NAMALWA (cell line): ENCODE measurements around the gene ZNF408.

Experiments used
- DNase-seq: peaks from one replicate; pipeline ENCODE4 v3.0.0-alpha.2; 2015; ENCODE audit warnings: low spot score

Gene ZNF408

DNA sequence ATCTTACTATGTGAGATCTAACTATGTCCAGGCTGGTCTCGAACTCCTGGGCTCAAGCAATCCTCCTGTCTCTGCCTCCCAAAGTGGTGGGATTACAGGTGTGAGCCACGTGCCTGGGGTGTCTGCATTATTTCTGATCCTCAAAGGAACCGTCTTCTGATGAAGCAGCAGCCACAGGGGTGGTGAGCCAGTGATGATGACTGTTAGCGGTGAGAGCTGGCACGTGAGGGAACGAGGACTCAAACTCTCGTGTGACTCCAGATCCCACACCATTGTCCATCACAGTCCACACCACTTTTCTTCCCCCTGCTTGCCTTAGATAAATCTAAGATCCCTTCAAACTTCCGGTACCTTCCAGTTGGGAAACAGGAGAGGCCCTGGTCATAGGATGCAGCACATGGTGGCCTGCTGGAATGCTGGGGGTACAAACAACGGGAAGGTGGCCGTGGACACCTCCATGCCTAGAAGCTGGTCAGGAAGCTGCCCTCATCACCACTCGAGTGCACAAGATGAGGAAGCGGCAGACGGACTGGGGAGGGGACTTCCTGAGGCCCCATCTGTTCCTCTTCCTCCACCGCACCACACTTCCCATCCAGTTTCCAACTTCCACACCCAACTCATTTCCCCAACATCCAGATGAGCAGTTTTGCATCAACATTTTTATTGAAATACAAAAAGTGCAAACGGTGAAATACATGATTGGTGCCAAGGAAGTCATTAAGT is 24.2 kb upstream of the ZNF408 start:
- no peak for DNase-seq

DNA sequence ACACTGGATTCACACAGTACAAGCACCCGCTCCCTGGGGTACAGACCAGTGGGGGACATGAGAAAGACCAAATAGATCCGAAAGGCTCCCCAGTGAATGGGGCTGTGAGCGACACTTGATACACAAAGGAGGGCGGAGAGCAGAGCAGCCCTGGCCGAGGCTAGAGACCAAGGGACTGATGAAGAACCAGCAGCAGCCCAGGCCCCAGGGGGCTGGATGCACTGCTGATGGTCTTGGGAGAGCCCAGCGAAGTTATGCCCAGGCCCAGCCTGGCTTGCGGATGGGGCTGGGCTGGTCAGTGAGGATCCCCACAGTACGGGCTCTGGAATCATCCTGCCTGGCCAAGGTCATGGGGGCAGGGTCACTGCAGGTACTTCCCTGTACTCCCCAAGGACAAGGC is 23.7 kb upstream of the ZNF408 start:
- DNase-seq = no peak

DNA sequence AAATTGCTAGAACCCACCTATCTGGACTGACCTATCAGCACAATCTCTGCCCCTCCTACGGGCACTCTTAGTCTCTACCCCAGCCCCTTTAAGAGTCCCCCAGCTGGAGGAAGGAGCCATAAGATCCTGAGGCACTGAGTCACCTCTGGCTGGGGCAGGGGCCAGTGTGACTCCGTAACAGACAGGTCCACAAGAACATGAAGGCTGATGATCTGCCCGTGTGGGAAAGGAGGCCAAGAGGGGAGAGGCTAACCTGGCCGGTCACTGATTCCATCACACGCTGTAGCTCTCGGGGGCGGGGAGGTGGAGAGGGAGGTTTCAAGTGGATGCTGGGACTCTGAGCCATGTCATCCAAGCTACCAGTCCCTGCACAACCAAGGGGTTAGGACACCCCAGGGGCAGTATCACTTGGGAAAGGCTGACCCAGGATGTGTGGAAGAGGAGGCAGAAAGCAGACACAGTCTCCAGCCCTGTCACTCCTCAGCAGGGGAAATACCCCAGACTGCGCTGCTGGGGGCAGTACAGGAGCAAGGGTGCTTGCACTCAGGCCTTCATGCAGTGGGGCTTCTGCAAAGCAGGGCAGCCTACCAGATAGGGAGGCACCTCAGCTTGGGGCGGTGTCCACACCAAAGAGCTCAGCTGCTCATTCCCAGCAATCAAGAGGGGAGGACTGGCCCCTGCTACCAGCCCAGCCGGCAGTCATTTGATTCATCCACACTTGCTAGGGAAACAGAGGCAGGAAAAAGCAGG is 22.7 kb upstream of the ZNF408 start:
- DNase-seq = peak; percentile 40

DNA sequence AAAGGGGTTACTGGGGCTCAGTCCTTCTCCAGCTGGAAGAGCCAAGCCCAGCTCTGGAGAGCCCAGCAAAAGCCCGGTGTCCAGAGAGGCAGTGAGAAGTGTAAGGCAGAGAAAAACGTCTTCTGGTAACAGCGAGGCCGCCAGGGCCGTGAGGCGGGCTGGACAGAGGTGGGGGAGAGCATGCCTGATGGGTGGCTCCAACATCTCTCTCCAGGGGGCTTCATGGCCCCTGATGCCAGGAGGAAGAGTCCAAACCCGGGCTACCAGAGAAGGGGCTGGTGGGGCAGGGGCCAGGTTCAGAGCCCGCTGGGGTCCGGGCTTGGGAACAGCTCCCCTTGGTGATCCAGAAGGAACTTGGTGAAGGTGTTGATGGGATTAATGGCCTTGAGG is 22.1 kb upstream of the ZNF408 start:
- DNase-seq = no peak

DNA sequence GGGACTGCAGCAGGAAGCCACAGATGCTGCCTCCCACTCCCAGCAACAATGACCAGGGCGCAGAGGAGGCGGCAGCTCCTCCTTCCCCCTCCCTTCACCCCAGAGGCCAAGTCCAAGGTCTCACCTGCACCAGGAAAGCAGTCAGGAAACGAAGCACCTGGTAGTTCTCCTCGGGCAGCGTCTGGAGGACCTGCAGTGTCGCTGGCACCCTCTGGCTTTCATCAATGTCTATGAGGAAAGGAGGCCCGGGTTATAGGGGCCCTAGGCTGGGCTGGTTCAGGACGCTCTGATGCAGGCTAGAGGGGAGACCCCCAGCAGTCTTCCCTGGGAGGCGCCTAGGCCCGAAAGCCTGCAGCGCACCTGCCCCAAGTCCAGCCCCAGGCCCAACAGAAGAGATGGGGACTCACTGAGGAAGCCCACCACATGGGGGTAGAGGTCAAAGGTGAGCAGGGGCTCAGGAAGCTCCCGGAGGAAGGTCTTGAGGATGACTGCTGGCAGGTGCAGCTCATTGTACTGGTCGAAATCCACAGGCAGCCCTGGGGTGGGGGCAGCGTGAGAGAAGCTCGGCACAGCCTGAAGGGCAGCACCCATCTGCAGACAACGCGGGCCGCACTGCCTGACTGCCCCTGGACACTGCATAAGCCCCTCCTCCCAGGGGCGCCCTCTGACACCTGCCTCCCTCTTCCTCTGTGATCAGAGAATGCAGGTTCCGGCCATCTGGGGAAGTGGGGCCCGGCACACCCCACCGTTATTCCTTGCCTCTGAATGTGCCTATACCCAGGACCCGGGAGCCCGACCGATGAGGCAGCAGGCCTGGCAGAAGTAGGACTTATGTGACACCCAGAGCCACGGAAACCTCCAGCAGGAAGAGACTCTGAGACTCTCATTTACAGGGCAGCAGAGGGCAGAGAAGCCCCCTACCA is 21.3 kb upstream of the ZNF408 start:
- no peak for DNase-seq

DNA sequence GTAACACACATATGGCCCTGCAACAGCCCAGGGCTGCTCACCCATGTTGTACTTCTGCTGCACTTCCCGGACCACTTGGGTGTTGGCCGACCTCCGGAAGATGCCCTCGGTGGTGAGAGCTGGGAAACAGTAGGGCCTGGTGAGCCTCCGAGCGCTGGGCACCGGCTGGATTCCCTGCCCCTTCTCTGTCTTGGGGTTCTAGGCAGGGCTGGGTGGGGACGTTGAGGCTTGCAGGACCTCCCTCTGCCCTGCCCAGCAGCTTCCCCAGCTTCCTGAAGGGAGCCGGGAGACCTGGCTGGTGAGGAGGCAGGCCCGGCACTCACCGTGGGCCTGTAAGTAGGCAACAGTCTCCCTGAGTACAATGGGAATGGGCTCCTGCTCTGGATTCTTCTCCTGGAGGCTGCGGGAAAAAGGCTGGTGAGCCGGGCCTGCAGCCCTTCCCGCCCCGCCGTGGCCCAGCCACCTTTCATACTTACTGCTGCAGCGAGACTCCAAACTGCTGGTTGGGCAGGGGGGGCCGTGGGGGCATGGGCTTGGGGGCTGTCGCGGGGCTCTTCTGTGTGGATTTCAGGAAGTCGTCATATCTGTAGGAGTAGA is 20.6 kb upstream of the ZNF408 start:
- no peak for DNase-seq

DNA sequence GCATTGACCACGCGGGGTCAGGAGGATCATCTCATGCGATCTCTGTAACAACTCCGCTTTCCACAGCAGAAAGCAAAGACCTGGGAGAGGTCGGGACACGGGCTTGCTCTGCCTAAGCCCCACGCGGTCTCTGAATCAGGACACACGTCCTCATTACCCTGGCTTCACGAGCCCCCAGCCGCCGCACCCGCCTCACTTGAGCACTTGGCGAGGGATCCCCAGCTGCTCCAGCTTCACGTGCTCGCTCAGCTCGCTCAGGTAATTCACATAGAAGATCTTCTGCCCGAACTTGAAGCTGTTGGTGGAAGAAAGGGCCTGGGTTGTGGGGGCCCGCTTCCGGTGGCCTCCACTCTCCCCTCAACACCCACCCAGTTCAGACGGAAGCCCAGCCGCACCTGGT is 20.0 kb upstream of the ZNF408 start:
- DNase-seq = no peak

DNA sequence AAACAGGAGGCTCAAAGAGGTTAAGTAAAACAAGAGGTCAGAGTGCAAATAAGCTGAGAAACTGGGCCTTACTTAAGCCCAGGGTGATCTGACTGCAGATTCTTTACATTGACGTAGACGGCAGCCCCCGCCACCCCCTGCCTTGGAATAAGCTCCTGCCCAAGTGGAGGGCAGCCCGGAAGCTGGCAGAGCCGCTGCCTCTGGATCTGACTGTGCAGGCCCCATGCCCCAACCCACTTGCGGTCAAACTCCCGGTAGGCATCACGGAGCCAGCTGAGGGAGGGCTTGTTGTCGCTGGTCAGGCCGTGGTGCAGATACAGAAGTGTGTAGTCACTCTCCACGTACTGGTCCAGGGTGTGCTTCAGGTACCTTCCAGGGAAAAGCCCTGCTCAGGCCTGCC is 19.0 kb upstream of the ZNF408 start:
- DNase-seq = no peak

DNA sequence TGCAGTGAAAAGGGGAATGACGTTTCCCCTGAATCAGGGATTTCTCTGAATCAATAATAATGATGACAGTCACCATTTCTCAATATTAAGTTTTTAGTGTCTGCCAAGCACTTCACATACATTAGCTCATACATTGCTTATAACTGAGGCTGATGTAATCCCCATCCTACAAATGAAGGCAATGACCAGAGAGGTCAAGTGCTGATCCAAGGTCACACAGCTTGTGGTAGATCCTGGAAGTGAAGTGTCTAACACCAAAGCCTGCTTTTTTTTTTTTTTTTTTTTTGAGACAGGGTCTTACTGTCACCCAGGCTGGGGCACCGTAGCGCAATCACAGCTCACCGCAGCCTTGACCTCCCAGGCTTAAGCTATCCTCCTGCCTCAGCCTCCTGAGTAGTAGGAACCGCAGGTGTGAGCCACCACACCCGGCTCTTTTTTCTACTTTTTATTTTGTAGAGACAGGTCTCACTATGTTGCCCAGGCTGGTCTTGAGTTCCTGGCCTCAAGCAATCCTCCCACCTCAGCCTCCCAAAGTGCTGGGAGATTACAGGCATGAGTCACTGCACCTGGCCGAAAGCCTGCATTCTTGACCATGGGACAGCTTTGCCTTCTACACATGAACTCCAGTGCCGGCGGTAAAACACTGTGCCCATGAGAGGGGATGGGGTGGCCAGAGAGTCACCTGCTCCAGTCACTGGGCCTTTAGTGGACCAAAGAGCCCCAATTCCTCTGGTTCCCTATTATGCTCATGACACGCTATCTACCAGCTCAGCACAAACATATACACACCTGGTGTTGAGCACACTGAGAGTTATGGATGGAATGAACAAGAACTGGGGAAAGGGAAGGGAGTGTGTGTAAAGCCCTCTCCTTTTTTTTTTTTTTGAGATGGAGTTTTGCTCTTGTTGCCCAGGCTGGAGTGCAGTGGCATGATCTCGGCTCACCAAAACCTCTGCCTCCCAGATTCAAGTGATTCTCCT is 17.8 kb upstream of the ZNF408 start:
- DNase-seq = no peak

DNA sequence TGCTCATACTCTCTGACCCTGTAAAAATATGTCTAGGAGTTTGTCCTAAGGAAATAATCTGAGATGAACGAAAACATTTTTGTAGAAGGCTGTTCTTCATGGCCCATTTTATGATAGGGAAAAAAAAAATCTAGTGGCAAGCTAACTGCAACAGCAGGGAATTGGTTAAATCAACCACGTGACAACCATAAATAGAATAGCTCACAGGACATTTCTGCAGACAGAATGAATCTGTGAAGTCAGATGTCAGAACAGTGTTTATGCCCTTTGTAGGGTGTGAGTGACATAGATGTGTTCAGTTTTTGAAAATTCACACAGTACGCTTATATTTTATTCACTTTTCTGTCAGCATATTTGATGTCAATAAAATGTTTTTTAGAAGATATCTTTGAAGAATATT is 16.5 kb upstream of the ZNF408 start:
- DNase-seq = no peak

DNA sequence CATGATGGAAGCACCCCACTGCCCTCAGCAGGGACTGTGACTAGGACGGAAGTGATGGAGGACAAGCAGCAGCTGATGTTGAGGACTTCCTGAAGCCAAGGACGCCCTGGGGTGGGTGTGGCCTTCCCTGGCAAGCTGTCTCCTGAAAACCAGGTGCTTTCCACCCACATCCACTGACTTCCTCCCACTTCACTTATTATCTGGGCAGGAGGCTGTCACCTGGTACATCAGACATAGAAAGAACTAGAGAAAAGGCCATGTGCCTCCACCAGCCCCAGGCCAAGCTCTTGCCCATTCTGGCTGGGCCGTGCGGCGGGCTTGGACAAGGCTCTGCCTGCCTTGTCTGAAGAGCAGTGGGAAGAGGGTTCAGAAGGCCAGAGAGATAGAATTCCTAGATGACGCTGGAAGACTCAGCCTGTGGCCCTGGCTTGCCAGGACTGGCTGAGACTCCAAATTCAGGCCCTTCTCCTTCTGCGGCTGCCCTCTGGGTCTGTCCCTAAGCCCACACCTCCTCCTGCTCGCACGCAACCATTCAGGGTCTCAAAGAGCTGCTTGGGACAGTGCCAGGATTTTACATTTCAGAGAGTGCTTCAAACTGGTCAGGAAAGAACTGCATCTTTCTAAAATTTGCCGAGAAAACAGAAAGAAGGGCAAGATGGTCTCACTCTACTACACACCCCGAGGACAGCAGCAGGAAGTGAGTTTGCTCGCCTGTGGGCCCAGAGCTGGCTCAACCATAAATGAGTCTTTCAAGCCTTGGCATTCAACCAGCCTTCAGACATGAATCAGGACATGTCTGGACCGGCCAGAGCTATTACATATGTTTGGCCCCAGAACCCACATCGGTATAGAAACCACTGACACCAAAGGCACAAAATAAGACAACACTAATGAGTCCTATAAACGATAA is 13.7 kb upstream of the ZNF408 start:
- no peak for DNase-seq

DNA sequence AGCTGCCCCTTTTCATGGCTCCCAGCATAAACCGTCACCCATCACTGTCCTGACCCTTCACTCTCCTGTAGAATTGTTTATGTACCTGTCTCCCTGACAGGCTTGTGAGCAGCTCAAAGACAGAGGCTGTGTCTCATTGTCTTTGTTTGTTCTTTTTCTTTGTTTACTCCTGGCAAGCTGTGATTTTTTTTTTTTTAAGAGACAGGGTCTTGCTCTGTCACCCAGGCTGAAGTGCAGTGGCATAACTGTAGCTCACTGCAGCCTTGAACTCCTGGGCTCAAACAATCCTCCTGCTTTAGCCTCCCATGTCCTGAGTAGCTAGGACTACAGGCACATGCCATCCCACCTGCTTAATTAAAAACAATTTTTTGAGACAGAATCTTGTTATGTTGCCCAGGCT is 10.1 kb upstream of the ZNF408 start:
- DNase-seq = no peak

DNA sequence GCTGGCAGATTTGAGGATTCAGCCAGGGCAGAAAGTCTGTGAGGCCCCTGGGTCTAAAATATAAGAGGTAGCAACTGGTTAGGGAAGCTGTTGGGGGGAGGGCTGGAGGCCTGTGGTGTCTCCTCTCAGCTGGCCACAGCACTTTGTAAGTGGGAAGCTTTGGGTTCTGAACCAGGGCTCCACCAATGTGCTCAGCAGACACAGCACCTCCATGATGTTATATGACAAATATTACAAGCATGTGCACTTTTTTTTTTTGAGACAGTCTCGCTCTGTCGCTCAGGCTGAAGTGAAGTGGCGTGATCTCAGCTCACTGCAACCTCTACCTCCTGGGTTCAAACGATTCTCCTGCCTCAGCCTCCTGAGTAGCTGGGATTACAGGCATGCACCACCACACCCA is 8.4 kb upstream of the ZNF408 start:
- no peak for DNase-seq

DNA sequence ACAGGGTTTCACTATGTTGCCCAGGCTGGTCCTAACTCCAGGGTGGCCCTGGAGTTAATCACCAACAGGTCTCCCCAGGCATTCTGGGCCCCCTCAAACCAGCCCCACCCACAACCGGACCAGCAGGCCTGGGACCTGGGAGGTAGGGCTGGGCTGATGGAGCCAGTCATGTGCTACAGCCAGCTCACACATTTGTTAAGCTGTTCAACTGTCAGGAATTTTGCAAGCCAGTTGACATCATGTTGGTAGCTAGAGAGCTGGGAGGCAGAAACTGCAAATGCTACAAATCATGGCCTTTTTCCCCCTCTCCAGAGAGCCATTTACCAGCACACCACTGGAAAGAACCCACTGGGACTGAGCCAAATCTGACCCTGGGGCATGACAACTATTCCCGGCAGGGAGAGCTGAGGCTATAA is 7.2 kb upstream of the ZNF408 start:
- no peak for DNase-seq

DNA sequence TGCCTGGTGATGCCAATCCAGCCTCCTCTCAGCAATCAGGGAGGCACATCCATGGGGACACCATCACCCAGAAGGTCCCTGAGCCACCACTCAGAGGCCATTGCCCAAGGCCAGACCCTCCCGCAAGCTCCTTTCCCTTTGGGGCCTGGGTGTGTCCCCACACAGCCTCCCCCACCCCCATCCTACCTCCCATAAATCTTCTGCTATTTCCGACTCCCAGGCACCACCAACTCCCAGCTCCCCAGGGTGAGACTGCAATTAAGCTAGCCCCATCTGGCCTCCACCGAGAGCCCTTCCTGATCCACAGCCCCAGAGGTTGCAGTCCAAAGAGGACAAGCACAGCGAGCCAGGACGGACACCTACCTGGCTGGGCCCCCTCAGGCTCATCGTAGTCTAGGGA is 6.8 kb upstream of the ZNF408 start:
- no peak for DNase-seq

DNA sequence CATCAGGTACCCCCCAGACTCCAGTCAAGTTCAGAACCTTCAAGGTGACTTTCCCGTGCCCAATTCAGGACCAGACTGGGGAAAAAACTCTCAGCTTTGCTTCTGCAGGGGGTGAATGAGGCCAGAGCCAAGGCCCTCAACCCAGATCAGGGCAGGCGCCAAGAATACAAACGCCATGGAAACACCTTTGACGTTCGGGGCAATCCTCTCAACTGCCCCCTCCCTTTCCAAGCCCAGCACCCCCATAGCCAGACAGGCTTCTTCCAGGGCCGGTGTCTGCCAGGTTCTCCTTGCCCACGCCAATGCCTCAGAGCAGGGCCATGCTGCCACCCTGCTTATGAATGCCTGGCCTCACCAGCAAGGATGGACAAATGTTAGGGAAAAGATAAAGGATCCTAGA is 6.2 kb upstream of the ZNF408 start:
- no peak for DNase-seq

DNA sequence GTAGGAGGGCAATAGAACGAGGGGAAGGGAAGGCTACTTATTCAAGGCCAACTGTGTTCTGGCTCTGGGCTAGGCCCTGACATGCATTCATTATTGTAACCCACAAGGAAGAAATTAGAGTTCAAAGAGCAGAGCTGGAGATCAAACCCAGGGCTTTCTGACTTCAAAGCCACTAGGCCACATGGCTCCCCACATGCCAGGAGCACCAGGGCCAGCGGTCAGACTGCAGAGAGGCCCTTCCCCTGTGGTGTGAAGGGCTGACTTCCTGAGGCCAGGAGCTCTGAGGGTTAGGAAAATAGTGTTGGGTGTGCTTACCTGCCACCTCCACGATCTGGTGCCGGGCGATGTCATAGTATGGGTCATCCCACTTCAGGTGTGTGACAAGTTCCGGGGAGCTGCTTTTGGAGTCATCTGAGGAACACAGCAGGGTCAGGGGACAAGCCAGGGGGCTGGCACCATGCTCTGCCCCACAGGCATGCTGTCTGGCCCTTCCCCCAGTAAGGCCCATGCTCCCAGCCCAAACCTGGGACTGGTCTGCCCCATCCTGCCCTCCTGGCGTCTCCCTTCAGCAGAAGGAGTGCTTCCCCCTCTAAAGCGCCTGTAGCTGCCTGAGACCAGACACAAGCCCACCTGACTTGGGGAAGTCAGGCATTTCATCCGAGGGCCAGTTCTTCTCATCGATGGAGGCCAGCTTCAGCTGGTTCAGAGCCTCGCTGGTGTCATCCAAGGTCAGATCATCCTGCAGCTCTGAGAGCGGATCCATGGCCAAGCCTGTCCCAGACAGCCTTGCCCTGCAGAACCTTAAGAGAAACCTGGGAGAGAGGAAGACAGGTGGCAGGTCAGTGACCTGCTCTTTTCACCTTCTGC is 5.3 kb upstream of the ZNF408 start:
- DNase-seq = no peak

DNA sequence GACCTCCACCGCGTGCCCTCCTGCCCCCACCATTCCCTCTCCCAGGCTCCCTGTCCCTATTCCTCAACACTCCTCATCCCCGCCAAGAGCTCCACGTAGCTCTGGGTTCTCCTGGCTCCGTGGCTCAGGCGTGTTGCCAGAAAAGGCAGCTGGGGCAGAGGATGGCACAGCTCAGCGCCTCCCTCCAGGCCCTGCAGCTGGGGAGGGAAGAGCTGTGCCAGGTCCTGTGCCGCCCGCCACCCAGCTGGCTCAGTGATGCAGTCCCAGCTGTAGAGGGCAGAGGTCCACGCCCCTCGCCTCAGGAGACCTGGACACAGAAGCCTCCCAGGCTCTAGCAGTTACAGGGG is 4.6 kb upstream of the ZNF408 start:
- DNase-seq = no peak

DNA sequence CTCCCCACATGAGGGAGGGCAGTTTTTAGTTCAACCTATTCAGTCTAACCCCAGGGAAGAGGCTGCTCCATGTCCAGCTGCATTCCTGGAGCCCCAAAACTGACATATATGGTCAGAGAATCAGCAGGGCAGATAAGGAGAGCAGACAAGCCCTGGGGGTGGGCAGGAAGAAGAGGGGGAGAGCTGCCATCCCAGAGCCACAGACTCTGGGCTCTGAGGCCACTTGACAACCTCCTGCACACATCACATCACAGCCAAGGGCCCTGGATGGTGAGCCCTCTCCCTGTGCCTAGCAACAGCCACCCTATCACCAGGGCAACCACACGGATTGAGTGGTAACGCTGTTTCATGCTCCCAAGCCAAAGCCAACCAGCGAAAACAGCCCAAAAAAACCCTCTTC is 3.5 kb upstream of the ZNF408 start:
- DNase-seq = no peak
